Measurements from ENCODE around the gene TMEM69. TPM values are rescaled to one million over a fixed set of nuclear protein-coding genes. Genes with fewer than 3 reads are reported as not detected.
"Not testable (repeated sequence)": the region's sequence is repeated elsewhere in the genome, so short reads cannot be mapped to it uniquely, and the experiment has no call there.

TMEM69 gene
- total RNA-seq, 1 experiment from 2014 or later, result 32.3 TPM

DNA sequence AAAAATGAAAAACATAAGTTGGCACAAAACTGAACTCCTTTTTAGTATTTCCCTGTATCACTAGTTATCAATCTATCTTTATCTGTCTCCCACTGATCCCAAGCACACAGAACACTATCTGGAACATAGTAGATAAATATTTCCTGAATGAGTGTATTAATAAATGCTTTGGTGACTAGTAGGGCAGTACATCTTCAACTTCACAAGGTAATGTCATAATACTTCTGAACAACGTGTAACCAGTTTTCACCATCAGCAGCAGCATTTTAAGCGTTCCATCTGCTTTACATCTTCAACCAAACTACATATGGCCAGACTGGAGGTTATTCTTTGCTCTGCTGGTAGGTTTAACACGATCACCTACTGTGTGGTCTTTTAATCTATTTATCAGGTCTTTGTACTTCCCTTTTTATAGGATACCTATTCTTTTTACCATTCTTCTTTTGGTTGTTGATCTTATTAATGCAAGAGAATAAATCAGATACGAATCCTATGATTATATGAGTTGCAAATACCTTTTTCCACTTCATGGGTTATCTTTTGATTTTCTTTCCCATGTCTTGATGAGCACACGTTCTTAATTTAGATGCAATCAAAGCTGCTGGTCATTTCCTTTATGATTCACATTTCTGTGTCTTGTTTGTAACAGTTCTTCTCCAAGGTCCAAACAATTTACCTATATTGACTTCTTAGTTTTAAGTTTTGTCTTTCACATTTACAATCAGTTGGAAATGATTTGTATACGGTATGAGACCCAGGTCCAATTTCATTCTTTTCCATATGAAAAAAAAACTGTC, 17.9 kb upstream of the TMEM69 start:
- Histone ChIP-seq H3K9me3 (ENCODE audit: low read depth, low read length, poor library complexity, severe bottlenecking) (no peaks in the 10 kb centered on the region), H3K27ac (ENCODE audit: low read depth, low read length, poor library complexity, severe bottlenecking) (no peak overlapping the region), H3K36me3 (ENCODE audit: insufficient read depth, low read length, poor library complexity, severe bottlenecking) (no peaks in the 10 kb centered on the region), H3K27me3 (replicated peaks; ENCODE audit: insufficient read depth, low read depth, low read length, poor library complexity) (no peaks in the 10 kb centered on the region), H3K4me3 (ENCODE audit: low read depth, low read length, poor library complexity, severe bottlenecking) (no peak overlapping the region), H3K4me1 (ENCODE audit: insufficient read depth, low read length, poor library complexity, severe bottlenecking) (no peaks in the 10 kb centered on the region)
- intact Hi-C loops (cut with micrococcal nuclease; ENCODE audit: unreplicated experiment), result no loop called here
- ChIA-PET POLR2A (ENCODE audit: low non-redundant PET) (no interaction called here), CTCF (interaction anchor here (0.5 kb wide), 1 partner anchor 85 kb away, joined by 4 read pairs; no protein-coding TSS in a partner anchor)
- no peak for TF ChIP-seq EZH2 (IDR thresholded peaks at IDR 0.05; ENCODE audit: borderline replicate concordance, low read depth, low read length, poor library complexity, severe bottlenecking)
- no peak for TF ChIP-seq CTCF (conservative IDR thresholded peaks at IDR 0.05; ENCODE audit: low read depth, low read length)
- BruUV-seq (replicated peaks), result no TSS peak
- no peak for DNase-seq (ENCODE audit: low spot score)

- Histone ChIP-seq H3K36me3 (ENCODE audit: insufficient read depth, low read length, poor library complexity, severe bottlenecking) (no peaks in the 10 kb centered on the region), H3K4me1 (ENCODE audit: insufficient read depth, low read length, poor library complexity, severe bottlenecking) (peaks cover 15% of the 10 kb centered on the region), H3K4me3 (ENCODE audit: low read depth, low read length, poor library complexity, severe bottlenecking) (no peak overlapping the region), H3K27ac (ENCODE audit: low read depth, low read length, poor library complexity, severe bottlenecking) (no peak overlapping the region), H3K9me3 (ENCODE audit: low read depth, low read length, poor library complexity, severe bottlenecking) (no peaks in the 10 kb centered on the region), H3K27me3 (replicated peaks; ENCODE audit: insufficient read depth, low read depth, low read length, poor library complexity) (no peaks in the 10 kb centered on the region)
- ChIA-PET POLR2A (ENCODE audit: low non-redundant PET) (no interaction called here), CTCF (no interaction called here)
- intact Hi-C loops (cut with micrococcal nuclease; ENCODE audit: unreplicated experiment), result no loop called here
- no TSS peak for BruUV-seq (replicated peaks)
- DNase-seq (ENCODE audit: low spot score), result no peak
- TF ChIP-seq EZH2 (IDR thresholded peaks at IDR 0.05; ENCODE audit: borderline replicate concordance, low read depth, low read length, poor library complexity, severe bottlenecking), result no peak
- no peak for TF ChIP-seq CTCF (conservative IDR thresholded peaks at IDR 0.05; ENCODE audit: low read depth, low read length)
Measured at GRCh38 chr1:45673956-45674355, 14.0 kb upstream of the TMEM69 start.

DNA sequence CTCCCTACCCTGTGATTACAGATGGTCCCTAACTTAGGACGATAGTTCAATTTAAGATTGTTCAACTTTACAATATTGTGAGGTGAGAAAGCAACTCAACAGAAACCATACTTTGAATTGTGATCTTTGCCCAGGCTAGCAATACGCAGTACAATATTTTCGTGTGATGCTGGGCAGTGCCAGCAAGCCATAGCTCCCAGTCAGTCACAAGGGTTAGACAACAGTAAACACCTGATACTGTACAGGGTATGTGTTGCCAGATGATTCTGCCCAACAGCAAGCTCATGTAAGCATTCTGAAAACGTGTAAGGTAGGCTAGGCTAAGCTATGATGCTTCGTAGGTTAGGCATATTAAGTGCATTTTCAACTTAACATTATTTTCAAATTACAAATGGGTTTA, 13.5 kb upstream of the TMEM69 start:
- CTCF ChIA-PET, result no interaction called here
- H3K9me3 ChIP-seq (ENCODE audit: low read depth, low read length, poor library complexity, severe bottlenecking), result no peaks in the 10 kb centered on the region
- H3K27ac ChIP-seq (ENCODE audit: low read depth, low read length, poor library complexity, severe bottlenecking), result no peak overlapping the region
- POLR2A ChIA-PET (ENCODE audit: low non-redundant PET), result no interaction called here
- peaks cover 20% of the 10 kb centered on the region for H3K4me1 ChIP-seq (ENCODE audit: insufficient read depth, low read length, poor library complexity, severe bottlenecking)
- no peak for DNase-seq (ENCODE audit: low spot score)
- intact Hi-C loops (cut with micrococcal nuclease; ENCODE audit: unreplicated experiment), result no loop called here
- no peaks in the 10 kb centered on the region for H3K27me3 ChIP-seq (replicated peaks; ENCODE audit: insufficient read depth, low read depth, low read length, poor library complexity)
- no peak for TF ChIP-seq EZH2 (IDR thresholded peaks at IDR 0.05; ENCODE audit: borderline replicate concordance, low read depth, low read length, poor library complexity, severe bottlenecking)
- no peak for TF ChIP-seq CTCF (conservative IDR thresholded peaks at IDR 0.05; ENCODE audit: low read depth, low read length)
- no peak overlapping the region for H3K4me3 ChIP-seq (ENCODE audit: low read depth, low read length, poor library complexity, severe bottlenecking)
- H3K36me3 ChIP-seq (ENCODE audit: insufficient read depth, low read length, poor library complexity, severe bottlenecking), result no peaks in the 10 kb centered on the region
- BruUV-seq (replicated peaks), result no TSS peak

DNA sequence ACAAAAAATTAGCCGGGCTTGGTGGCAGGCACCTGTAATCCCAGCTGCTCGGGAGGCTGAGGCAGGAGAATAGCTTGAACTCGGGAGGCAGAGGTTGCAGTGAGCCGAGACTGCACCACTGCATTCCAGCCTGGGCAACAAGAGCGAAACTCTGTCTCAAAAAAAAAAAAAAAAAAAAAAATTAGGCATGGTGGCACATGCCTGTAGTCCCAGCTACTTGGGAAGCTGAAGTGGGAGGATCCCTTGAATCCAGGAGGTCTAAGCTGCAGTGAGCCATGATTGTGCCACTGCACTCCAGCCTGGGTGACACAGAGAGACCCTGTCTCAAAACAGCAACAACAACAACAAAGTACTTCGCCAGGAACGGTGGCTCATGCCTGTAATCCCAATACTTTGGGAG, 11.4 kb upstream of the TMEM69 start:
- H3K27me3 ChIP-seq (replicated peaks; ENCODE audit: insufficient read depth, low read depth, low read length, poor library complexity); H3K4me3 ChIP-seq (ENCODE audit: low read depth, low read length, poor library complexity, severe bottlenecking); H3K9me3 ChIP-seq (ENCODE audit: low read depth, low read length, poor library complexity, severe bottlenecking); POLR2A ChIA-PET (ENCODE audit: low non-redundant PET); BruUV-seq (replicated peaks); H3K36me3 ChIP-seq (ENCODE audit: insufficient read depth, low read length, poor library complexity, severe bottlenecking); DNase-seq (ENCODE audit: low spot score); H3K27ac ChIP-seq (ENCODE audit: low read depth, low read length, poor library complexity, severe bottlenecking); intact Hi-C loops (cut with micrococcal nuclease; ENCODE audit: unreplicated experiment): not testable (repeated sequence)
- CTCF ChIA-PET, result interaction anchor here (1.2 kb wide), 1 partner anchor 10 kb away, joined by 3 read pairs; the partner anchor contains the start of gene GPBP1L1
- H3K4me1 ChIP-seq (ENCODE audit: insufficient read depth, low read length, poor library complexity, severe bottlenecking), result peaks cover 39% of the 10 kb centered on the region

Measured in A673 (cell line).